GM12873 (cell line): Measurements from ENCODE around the gene DOCK2.

Experiments
- CTCF ChIP-seq: IDR thresholded peaks from 2 replicates; pipeline ENCODE4 v1.5.1; 2012; ENCODE audit warnings: low read depth, mild to moderate bottlenecking, moderate library complexity, low read length, control low read depth; ENCODE audit not compliant: insufficient read depth; ENCODE audit errors: missing control alignments

DOCK2 gene

GRCh38 chr5:169637085-169637548 lies at the start of gene DOCK2:
Gene DOCK2 (plus strand): TSS chr5:169637275. CDS start chr5:169637327, 52 bp downstream.
- no peak for TF ChIP-seq CTCF

GRCh38 chr5:169590602-169591001 lies 46.5 kb upstream of the DOCK2 start:
- no peak for TF ChIP-seq CTCF

GRCh38 chr5:169591636-169592035 lies 45.4 kb upstream of the DOCK2 start:
- TF ChIP-seq CTCF: no peak

- TF ChIP-seq CTCF: no peak
Observed at GRCh38 chr5:169592937-169593650, 44.0 kb upstream of the DOCK2 start.

GRCh38 chr5:169595172-169595820 lies 41.8 kb upstream of the DOCK2 start:
- no peak for TF ChIP-seq CTCF

GRCh38 chr5:169599451-169599850 lies 37.6 kb upstream of the DOCK2 start:
- TF ChIP-seq CTCF: no peak

- TF ChIP-seq CTCF: no peak
Observed at GRCh38 chr5:169602535-169602934, 34.5 kb upstream of the DOCK2 start.
